ENCODE results near the gene EYS.

The EYS gene

GRCh38 chr6:64197246-64197645 lies 1509.8 kb downstream of the EYS start:
- DNase-seq = no peak

DNA sequence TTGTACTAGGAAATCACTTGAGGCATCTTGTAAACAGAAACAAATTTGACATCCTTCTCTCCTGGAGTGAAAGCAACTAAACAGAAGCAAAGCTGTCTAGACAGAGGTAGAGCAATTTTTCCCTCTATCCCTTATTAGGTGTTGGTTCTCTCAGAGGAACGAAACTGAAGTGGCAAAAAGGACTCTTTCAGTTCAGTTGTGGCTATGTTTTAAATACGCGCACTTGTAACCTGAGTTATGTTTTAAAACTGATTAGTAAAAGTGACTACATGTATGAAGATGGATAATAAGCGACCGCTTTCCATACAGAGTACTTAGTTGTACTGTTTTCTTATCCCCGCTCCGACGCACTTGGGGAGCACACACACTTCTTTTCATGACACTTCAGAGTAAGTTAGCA lies 1520.4 kb downstream of the EYS start:
- DNase-seq = no peak

DNA sequence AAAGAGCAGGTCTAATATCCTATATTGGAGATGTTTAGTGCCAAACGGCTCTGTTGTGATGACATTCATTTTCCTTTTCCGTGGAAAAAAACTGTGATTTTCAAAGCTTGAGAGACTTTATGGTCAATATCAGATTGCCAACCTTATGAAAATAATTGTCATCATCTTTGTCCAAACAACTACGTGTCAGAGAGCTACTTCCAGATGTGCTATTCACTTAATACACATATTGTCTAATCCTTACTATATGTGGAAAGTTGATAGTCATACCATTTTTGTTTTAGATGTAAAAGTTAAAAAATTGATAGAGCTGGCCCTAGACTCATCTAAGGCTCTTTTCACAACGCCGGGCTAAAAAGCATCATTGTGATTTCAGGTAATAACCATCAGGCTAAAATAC lies 1521.4 kb downstream of the EYS start:
- no peak for DNase-seq

DNA sequence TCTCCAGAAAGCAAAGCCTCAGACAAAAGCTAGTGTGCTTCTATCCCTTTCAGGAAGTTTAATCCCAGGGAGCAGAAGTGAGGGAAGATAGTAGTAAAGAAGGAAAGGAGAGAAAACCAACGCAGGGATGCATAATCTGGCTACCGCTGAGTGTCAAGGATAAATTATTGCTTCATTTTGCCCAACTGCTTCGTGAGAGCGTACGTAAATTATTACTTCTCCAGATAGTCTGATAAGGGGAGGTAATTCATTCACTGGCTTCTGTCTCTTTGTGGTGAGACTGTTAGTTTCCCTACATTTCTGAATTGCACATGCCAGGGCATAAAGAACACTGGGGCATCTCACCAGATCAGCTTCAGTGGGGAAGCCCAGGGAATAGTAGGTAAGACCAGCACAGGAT lies 1531.7 kb downstream of the EYS start:
- DNase-seq = no peak

DNA sequence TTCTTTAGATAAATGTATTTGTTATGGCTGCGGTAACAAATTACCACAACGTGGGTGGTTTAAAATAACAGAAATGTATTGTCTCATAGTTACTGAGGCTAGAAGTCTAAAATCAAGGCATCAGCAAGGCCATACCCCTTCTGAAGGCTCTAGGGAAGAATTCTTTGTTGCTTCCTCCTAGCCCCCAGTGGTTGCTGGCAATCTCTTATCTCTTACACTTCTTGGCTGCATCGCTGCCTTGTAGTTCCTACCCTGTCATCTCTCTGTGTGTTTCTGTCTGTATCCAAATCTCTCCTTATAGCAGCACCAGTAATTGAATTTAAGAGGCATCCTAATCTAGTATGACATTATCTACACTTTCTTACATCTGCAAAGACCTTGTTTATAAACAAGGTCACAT lies 1536.7 kb downstream of the EYS start:
- no peak for DNase-seq

GRCh38 chr6:64160486-64160885 lies 1546.5 kb downstream of the EYS start:
- DNase-seq = no peak

GRCh38 chr6:64155063-64155462 lies 1552.0 kb downstream of the EYS start:
- DNase-seq = no peak

GRCh38 chr6:64146876-64147275 lies 1560.2 kb downstream of the EYS start:
- no peak for DNase-seq

DNA sequence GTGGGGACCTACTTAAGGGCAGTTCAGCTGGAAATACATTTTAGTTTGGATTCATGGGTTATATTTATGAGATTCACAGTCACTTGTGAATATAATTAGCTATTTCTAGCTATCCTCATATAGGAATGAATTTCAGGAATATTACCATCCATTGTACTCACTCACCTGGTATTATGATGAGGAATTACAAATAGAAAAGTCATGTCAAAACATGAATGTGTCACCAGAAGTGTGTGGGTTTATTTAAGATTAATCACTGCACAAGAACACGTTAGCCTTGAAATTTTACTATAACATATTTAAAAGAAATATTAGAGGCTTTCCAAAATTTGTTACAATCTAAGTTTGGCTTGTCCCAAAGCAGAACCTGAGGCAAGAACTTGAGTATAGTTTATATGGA lies 1560.9 kb downstream of the EYS start:
- DNase-seq = no peak

- DNase-seq = no peak
Observed at GRCh38 chr6:64145658-64146057, 1561.4 kb downstream of the EYS start.

GRCh38 chr6:64143101-64143500 lies 1563.9 kb downstream of the EYS start:
- DNase-seq = no peak

- no peak for DNase-seq
Observed at GRCh38 chr6:64141680-64142079, 1565.3 kb downstream of the EYS start.

- DNase-seq = no peak
Observed at GRCh38 chr6:64128301-64129024, 1578.6 kb downstream of the EYS start.

- no peak for DNase-seq
Observed at GRCh38 chr6:64123761-64124633, 1583.0 kb downstream of the EYS start.

- DNase-seq = no peak
Observed at GRCh38 chr6:64122712-64123375, 1584.2 kb downstream of the EYS start.

DNA sequence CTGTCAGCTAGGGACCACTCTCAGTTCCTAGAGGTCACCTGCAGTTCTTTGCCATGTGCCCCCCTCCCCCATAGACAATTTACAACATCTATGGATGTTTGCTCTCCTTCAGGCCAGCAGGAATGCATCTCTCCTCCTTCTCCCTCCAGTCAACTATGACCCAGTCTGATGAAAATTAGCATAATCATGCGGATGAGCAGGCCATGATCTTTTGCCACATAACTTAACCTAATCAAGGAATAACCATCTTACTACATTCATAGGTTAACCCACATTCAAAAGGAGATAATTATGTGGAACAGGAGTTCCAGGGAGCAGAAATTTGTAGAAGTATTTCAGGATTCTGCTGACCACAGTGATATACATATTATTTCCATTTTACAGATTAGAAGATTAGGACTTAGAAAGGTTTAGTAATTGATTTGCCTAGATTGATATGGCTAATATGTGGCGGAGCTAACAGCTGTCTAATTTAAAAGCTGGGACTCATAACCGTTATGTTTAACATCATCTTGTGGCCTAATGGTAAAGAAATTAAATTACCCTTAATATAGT lies 1585.9 kb downstream of the EYS start:
- no peak for DNase-seq

GRCh38 chr6:64113704-64114103 lies 1593.3 kb downstream of the EYS start:
- DNase-seq = no peak

- no peak for DNase-seq
Observed at GRCh38 chr6:64104051-64104450, 1603.0 kb downstream of the EYS start.

DNA sequence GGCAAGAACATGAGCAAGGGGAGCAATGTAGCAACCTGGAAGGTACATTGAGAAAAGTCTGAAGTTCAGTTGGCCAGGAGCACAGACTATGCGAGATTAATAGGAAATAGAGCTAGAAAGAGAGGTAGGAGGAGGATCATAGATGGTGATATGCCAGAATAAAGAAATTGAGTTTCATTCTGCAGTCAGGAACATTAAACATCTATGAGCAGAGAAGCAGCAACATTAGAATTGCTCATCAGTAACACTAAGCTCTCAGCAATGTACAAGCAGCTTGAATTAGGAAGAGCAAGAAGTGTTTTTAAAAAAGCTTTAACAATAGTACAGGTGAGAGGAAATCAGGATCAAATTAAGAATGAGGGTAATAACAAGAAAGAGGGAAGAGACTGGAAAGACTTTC lies 1603.5 kb downstream of the EYS start:
- DNase-seq = no peak

- DNase-seq = no peak
Observed at GRCh38 chr6:64100702-64101303, 1606.2 kb downstream of the EYS start.

GRCh38 chr6:64090352-64090751 lies 1616.7 kb downstream of the EYS start:
- DNase-seq = no peak

GRCh38 chr6:64085126-64085525 lies 1621.9 kb downstream of the EYS start:
- no peak for DNase-seq

DNA sequence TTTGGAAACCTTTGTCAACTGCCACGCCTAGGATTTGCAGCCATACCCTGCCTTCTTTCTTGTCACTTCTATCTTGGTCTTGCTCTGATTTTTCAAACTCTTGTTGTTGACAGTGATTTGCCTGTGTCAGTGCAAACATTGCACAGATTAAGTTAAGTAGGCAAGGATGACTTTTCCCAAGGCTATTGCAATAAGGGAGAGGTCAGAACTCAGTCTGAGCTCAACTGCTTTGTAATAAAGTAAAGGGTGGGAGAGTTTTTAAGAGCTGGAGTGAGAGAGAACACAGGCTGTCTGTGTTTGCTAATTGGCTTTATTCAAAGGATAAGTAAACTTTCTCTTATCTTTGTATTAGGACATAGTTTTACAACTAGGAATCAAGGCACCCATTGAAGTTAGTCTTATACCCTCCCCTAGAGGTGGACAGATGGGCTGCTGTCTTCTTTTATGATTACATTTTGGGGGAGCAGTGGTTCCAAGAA lies 1622.8 kb downstream of the EYS start:
- DNase-seq = no peak

Measured in activated CD4-positive, alpha-beta T cell treated with anti-CD3 and anti-CD28 coated beads, Interleukin-2, Interleukin-6, amounts not matched to agents 100 ng/mL and 50 ng/mL, durations not matched to agents 16 hours and 8 hours (primary cell).